SK-N-SH (cell line): ENCODE results near the gene MMP3. TPM values are rescaled to one million over a fixed set of nuclear protein-coding genes. Genes with fewer than 3 reads are reported as not detected.

Source experiments
- CTCF ChIA-PET: fragments of 300-600, 350-600 bp; formaldehyde crosslinking; extraction: SDS; loops from one replicate; lab custom pipeline; 2021; lab: Yijun Ruan, JAX
- POLR2A ChIA-PET: fragments of 350-600 bp; sonication (Branson Sonifier 250); formaldehyde crosslinking; extraction: SDS; loops from one replicate; lab custom pipeline; 2020; ENCODE audit warnings: antibody characterized with exemption, inconsistent platforms; lab: Yijun Ruan, JAX
- DNase-seq: peaks from one replicate; pipeline ENCODE4 v3.0.0; 2012
- H2AFZ ChIP-seq: fragments of 200-600 bp; sonication (generic); 2 replicates; pipeline ENCODE4 v1.8.1; 2016; ENCODE audit warnings: antibody characterized with exemption, mild to moderate bottlenecking, low read depth
- H3F3A ChIP-seq: fragments of 200-600 bp; sonication (generic); replicated peaks from 2 replicates; pipeline ENCODE3; 2016; ENCODE audit warnings: antibody characterized with exemption, mild to moderate bottlenecking; ENCODE audit not compliant: insufficient read depth
- H3K27ac ChIP-seq, 2 experiments: fragments of 200-500 bp in 1 of 2; fragments of 200-600 bp in 1 of 2; sonication (Bioruptor generic) in 1 of 2; sonication (generic), shearing (Covaris generic) in 1 of 2; 2 replicates each; pipeline versions ENCODE4 v1.5.1 to v1.6.1; 2014 to 2016; ENCODE audit warnings: low read depth in 2 of 2, inconsistent platforms in 1 of 2, low read length in 1 of 2, mild to moderate bottlenecking in 1 of 2, mixed read lengths in 1 of 2
- H3K27me3 ChIP-seq: fragments of 200-600 bp; sonication (generic), shearing (Covaris generic); 2 replicates; pipeline ENCODE4 v1.6.1; 2016; ENCODE audit warnings: mixed run types; ENCODE audit not compliant: insufficient read depth
- H3K36me3 ChIP-seq, 2 experiments: fragments of 200-500 bp in 1 of 2; fragments of 200-600 bp in 1 of 2; sonication (Bioruptor generic) in 1 of 2; sonication (generic) in 1 of 2; replicated peaks in 1 of 2; 2 replicates each; pipeline versions ENCODE3 to v1.5.1; 2014 to 2016; ENCODE audit warnings: low read length in 1 of 2, mild to moderate bottlenecking in 1 of 2; ENCODE audit not compliant: insufficient read depth in 2 of 2, control insufficient read depth in 1 of 2
- H3K4me1 ChIP-seq, 2 experiments: fragments of 200-500 bp in 1 of 2; fragments of 200-600 bp in 1 of 2; sonication (Bioruptor generic) in 1 of 2; sonication (generic), shearing (Covaris generic) in 1 of 2; 2 replicates each; pipeline versions ENCODE4 v1.5.1 to v1.6.1; 2014 to 2016; ENCODE audit warnings: low read depth in 1 of 2, low read length in 1 of 2, mixed run types in 1 of 2; ENCODE audit not compliant: insufficient read depth in 2 of 2, control insufficient read depth in 1 of 2
- H3K4me2 ChIP-seq: fragments of 200-600 bp; sonication (generic), shearing (Covaris generic); 2 replicates; pipeline ENCODE4 v1.6.1; 2017; ENCODE audit warnings: mixed run types
- H3K4me3 ChIP-seq, 2 experiments: fragments of 200-500 bp in 1 of 2; fragments of 200-600 bp in 1 of 2; sonication (Bioruptor generic) in 1 of 2; sonication (generic), shearing (Covaris generic) in 1 of 2; 2 replicates each; pipeline versions ENCODE4 v1.5.1 to v1.8.1; 2014 to 2016; ENCODE audit warnings: low read depth in 2 of 2, inconsistent platforms in 1 of 2, low read length in 1 of 2, mild to moderate bottlenecking in 1 of 2, mixed read lengths in 1 of 2, moderate library complexity in 1 of 2
- H3K79me2 ChIP-seq: fragments of 200-600 bp; sonication (generic); 2 replicates; pipeline ENCODE4 v1.8.1; 2017; ENCODE audit warnings: mild to moderate bottlenecking; ENCODE audit not compliant: insufficient read depth
- H3K9ac ChIP-seq: fragments of 200-600 bp; sonication (generic); 2 replicates; pipeline ENCODE4 v1.6.1; 2017; ENCODE audit warnings: mixed run types
- H3K9me2 ChIP-seq: fragments of 200-600 bp; sonication (generic); 2 replicates; pipeline ENCODE4 v1.6.1; 2017; ENCODE audit warnings: mixed run types
- H3K9me3 ChIP-seq: fragments of 200-600 bp; sonication (generic); 2 replicates; pipeline ENCODE4 v1.6.1; 2017; ENCODE audit warnings: mixed run types, mild to moderate bottlenecking, moderate library complexity
- H4K20me1 ChIP-seq: fragments of 200-600 bp; sonication (generic); 2 replicates; pipeline ENCODE4 v1.6.1; 2017; ENCODE audit warnings: mild to moderate bottlenecking, mixed run types; ENCODE audit not compliant: insufficient read depth
- EZH2phosphoT487 ChIP-seq: fragments of 200-600 bp; sonication (generic); IDR thresholded peaks from 2 replicates; pipeline ENCODE4 v1.6.1; 2017; ENCODE audit warnings: low read depth, mixed run types, mild to moderate bottlenecking, antibody characterized with exemption, moderate library complexity, borderline replicate concordance
- MXI1 ChIP-seq: IDR thresholded peaks from 2 replicates; pipeline ENCODE4 v1.6.1; 2012; ENCODE audit warnings: mild to moderate bottlenecking, low read depth, low read length, improper control_type of control experiment
- RFX5 ChIP-seq: IDR thresholded peaks from 2 replicates; pipeline ENCODE4 v1.6.1; 2012; ENCODE audit warnings: mild to moderate bottlenecking, improper control_type of control experiment, low read length
- TAF1 ChIP-seq: IDR thresholded peaks from 2 replicates; pipeline ENCODE4 v1.6.1; 2012; ENCODE audit warnings: low read depth, mild to moderate bottlenecking, low read length, moderate library complexity, borderline replicate concordance
- TEAD4 ChIP-seq: IDR thresholded peaks from 2 replicates; pipeline ENCODE4 v1.4.0; 2012; ENCODE audit warnings: mild to moderate bottlenecking, borderline replicate concordance; ENCODE audit not compliant: insufficient read depth
- WGBS: methylation state at CpG from one replicate; pipeline ENCODE4 v1.1.6; 2017; ENCODE audit warnings: low lambda C conversion rate; 5-methylcytosine and 5-hydroxymethylcytosine counted together
- polyA plus RNA-seq, 3 experiments: library from polyadenylated mRNA; depleted of rRNA; stranded (reverse); fragments of >200 nt; gene quantifications; 2 replicates each; pipeline ENCODE4 v1.2.3, GENCODE V29; 2012

Gene MMP3
- polyA plus RNA-seq, 1 of the 3 experiments (the other 2 are of a cell fraction): 39.3 TPM

GRCh38 chr11:102791271-102792036 is 52.0 kb downstream of the MMP3 start:
- no peaks in the 10 kb centered on the region for H3K27me3 ChIP-seq
- H4K20me1 ChIP-seq: no peaks in the 10 kb centered on the region
- ChIA-PET CTCF (interaction anchor here (0.7 kb wide), 2 partner anchors 11 to 150 kb away, joined by 3 read pairs; partner anchors contain the start of gene MMP10), POLR2A (no interaction called here)
- TF ChIP-seq EZH2phosphoT487 (no peak), TEAD4 (no peak), TAF1 (no peak)
- no peak overlapping the region for H3K4me2 ChIP-seq
- no peak for DNase-seq
- H3K27ac ChIP-seq: peak overlapping the region in 1 of 2 experiments; percentile 6; a peak in 1 of 4 replicates
- no peaks in the 10 kb centered on the region for H3K9me2 ChIP-seq
- H3K79me2 ChIP-seq: no peaks in the 10 kb centered on the region
- no peaks in the 10 kb centered on the region for H3K4me1 ChIP-seq
- no peak overlapping the region for H3K4me3 ChIP-seq
- peaks cover 0 to 3% of the 10 kb centered on the region in 2 experiments for H3K36me3 ChIP-seq
- no peak overlapping the region for H2AFZ ChIP-seq
- no peaks in the 10 kb centered on the region for H3F3A ChIP-seq
- H3K9ac ChIP-seq: no peak overlapping the region
- WGBS: 36% methylated on average over 4 of the region's 4 CpGs
- H3K9me3 ChIP-seq: no peaks in the 10 kb centered on the region

DNA sequence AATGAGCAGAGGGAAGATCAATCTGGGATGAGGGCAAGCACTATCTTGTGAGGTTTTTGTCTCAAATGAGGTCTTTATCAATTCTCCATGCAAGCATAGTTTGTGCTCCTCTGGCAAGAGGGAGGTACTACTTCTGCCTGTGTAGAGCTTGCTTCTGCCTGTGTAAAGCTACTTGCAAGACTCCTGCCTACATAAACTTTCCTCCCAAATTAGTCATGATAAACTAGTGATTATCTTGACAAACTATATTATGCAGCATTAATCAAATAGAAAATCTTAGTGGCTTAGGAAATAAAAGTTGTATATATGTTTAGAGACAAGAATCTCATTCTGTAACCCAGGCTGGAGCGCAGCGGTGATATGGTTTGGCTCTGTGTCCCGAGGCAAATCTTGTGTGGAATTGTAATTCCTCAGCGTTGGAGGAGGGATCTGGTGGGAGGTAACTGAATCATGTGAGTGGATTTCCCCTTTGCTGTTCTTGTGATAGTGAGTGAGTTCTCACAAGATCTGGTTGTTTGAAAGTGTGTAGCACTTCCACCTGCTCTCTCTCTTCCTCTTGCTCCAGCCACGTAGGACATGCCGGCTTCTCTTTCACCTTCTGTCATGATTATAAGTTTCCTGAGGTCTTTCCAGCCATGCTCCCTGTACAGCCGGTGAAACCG is 54.9 kb downstream of the MMP3 start:
- H3K4me3 ChIP-seq: no peak overlapping the region
- H3K9me2 ChIP-seq: no peaks in the 10 kb centered on the region
- ChIA-PET POLR2A (no interaction called here), CTCF (no interaction called here)
- 36% methylated on average over 8 of the region's 8 CpGs for WGBS
- no peak for DNase-seq
- no peaks in the 10 kb centered on the region for H3K79me2 ChIP-seq
- no peak overlapping the region for H2AFZ ChIP-seq
- no peak for TF ChIP-seq RFX5
- TF ChIP-seq MXI1: no peak
- no peaks in the 10 kb centered on the region for H3F3A ChIP-seq
- H3K9me3 ChIP-seq: no peaks in the 10 kb centered on the region
- H3K27ac ChIP-seq: no peak overlapping the region
- H3K4me1 ChIP-seq: no peaks in the 10 kb centered on the region; a peak in 1 of 4 replicates
- no peak overlapping the region for H3K4me2 ChIP-seq
- no peaks in the 10 kb centered on the region for H4K20me1 ChIP-seq
- H3K9ac ChIP-seq: no peak overlapping the region
- no peaks in the 10 kb centered on the region for H3K27me3 ChIP-seq
- H3K36me3 ChIP-seq: peaks cover 0 to 3% of the 10 kb centered on the region in 2 experiments

Other genes with a start within 250 kb of the MMP3 start
- not detected in 2 replicates for gene MMP20, start 218.3 kb downstream of the MMP3 start, polyA plus RNA-seq (2012; rRNA removed)
- not detected in 2 replicates for gene MMP27, start 137.8 kb downstream of the MMP3 start, polyA plus RNA-seq (2012; rRNA removed)
- gene MMP8, start 118.7 kb downstream of the MMP3 start, polyA plus RNA-seq (2012; rRNA removed): 0.07 TPM in 1 of 2 replicates, not detected in the other
- 1.4 and 2.2 TPM in 2 replicates for gene MMP10, start 63.0 kb downstream of the MMP3 start, polyA plus RNA-seq (2012; rRNA removed)
- gene MMP1, start 45.4 kb downstream of the MMP3 start, polyA plus RNA-seq (2012; rRNA removed): 5.9 and 6.5 TPM in 2 replicates
- gene MMP12, start 31.4 kb upstream of the MMP3 start, polyA plus RNA-seq (2012; rRNA removed): 2.0 and 2.8 TPM in 2 replicates
- 0.12 and 0.15 TPM in 2 replicates for gene MMP13, start 112.1 kb upstream of the MMP3 start, polyA plus RNA-seq (2012; rRNA removed)
- gene DCUN1D5, start 248.6 kb upstream of the MMP3 start, polyA plus RNA-seq (2012; rRNA removed): 33.1 and 40.3 TPM in 2 replicates